Karpas-422 (cell line): Measurements from ENCODE around the gene PLA2G2E. TPM values are rescaled to one million over a fixed set of nuclear protein-coding genes. Genes with fewer than 3 reads are reported as not detected.

ENCODE experiments used
- DNase-seq: peaks from one replicate; pipeline ENCODE4 v3.0.0-alpha.2; 2015
- H2AFZ ChIP-seq: fragments of 200-600 bp; sonication (generic); 2 replicates; pipeline ENCODE4 v1.6.1; 2014; ENCODE audit warnings: antibody characterized with exemption, low read length, mixed read lengths
- H3K27ac ChIP-seq: fragments of 200-600 bp; sonication (generic); 2 replicates; pipeline ENCODE4 v1.5.1; 2014; ENCODE audit warnings: mild to moderate bottlenecking, low read length, moderate library complexity
- H3K27me3 ChIP-seq: fragments of 200-600 bp; sonication (generic); 2 replicates; pipeline ENCODE4 v1.6.1; 2014; ENCODE audit warnings: low read length, mixed read lengths
- H3K36me3 ChIP-seq: fragments of 200-600 bp; sonication (generic); 2 replicates; pipeline ENCODE4 v1.6.1; 2014; ENCODE audit warnings: low read length, mixed read lengths; ENCODE audit not compliant: insufficient read depth
- H3K4me1 ChIP-seq: fragments of 200-600 bp; sonication (generic); 2 replicates; pipeline ENCODE4 v1.6.1; 2014; ENCODE audit warnings: mild to moderate bottlenecking, low read length, mixed read lengths
- H3K4me2 ChIP-seq: fragments of 200-600 bp; sonication (generic); 2 replicates; pipeline ENCODE4 v1.6.1; 2014; ENCODE audit warnings: low read length, low read depth, mild to moderate bottlenecking; ENCODE audit not compliant: poor library complexity, severe bottlenecking
- H3K4me3 ChIP-seq: fragments of 200-600 bp; sonication (generic); 2 replicates; pipeline ENCODE4 v1.5.1; 2014; ENCODE audit warnings: mild to moderate bottlenecking, antibody characterized with exemption, low read length, mixed read lengths
- H3K79me2 ChIP-seq: fragments of 200-600 bp; sonication (generic); 2 replicates; pipeline ENCODE4 v1.6.1; 2014; ENCODE audit warnings: mild to moderate bottlenecking, low read length, mixed read lengths
- H3K9ac ChIP-seq: fragments of 200-600 bp; sonication (generic); 2 replicates; pipeline ENCODE4 v1.6.0; 2014; ENCODE audit warnings: low read length
- H3K9me2 ChIP-seq: fragments of 200-600 bp; sonication (generic), shearing (Covaris generic); replicated peaks from 2 replicates; pipeline ENCODE4 v1.6.0; 2014; ENCODE audit warnings: mild to moderate bottlenecking, low read length, moderate library complexity; ENCODE audit not compliant: insufficient read depth
- H3K9me3 ChIP-seq: fragments of 300-700, 200-600 bp; sonication (generic); 2 replicates; pipeline ENCODE4 v1.6.1; 2014; ENCODE audit warnings: low read length, mixed read lengths
- H4K20me1 ChIP-seq: fragments of 200-600 bp; sonication (generic); 2 replicates; pipeline ENCODE4 v1.6.1; 2014; ENCODE audit warnings: mild to moderate bottlenecking, antibody characterized with exemption, low read length, low read depth; ENCODE audit not compliant: insufficient read depth
- total RNA-seq: library from RNA; depleted of rRNA; stranded (reverse); fragments of >200 nt; shearing (Covaris generic); gene quantifications from 2 replicates; pipeline ENCODE4 v1.2.3, GENCODE V29; 2014; ENCODE audit warnings: low replicate concordance

Gene PLA2G2E
- total RNA-seq, 1 experiment from 2014 or later: not detected

DNA sequence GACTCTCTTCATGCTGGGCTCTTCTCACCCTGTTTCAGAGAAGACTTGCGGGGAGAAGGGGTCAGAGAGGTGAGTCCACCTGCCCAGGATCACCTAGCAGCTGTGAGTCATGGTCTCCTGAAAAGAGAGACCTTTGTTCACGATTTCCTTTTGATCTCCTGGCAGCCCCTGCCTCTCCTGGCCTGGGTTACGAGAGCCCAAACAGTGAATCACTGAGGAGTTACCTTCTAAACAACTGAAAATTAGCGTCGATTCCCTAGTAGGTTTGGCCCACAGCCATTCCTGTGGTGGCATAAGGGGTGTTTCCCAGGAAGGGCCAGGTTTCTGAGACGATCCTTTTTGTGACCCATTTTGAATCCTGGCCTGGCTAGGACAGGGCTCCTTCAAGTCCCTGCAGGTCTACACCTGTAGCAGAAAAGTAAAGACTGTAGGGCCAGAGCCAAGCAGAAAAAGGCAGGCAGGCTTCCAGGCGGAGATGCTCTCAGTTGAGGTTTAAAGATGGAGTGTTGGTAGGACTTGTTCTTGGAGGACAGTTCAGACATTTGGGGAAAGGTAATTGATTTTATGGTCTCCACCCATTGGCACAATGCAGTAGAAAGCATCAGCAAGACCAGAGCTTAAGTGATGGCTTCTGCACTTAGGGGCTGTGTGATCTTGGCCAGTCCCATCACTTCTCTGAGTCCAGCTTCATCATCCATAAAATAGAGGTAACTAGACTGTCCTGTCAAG, 2.1 kb upstream of the PLA2G2E start:
- Histone ChIP-seq H3K9me3 (no peaks in the 10 kb centered on the region), H3K27me3 (no peaks in the 10 kb centered on the region), H4K20me1 (no peaks in the 10 kb centered on the region), H3K79me2 (no peaks in the 10 kb centered on the region), H3K4me2 (no peak overlapping the region), H3K27ac (no peak overlapping the region), H3K9ac (no peak overlapping the region), H3K9me2 (no peaks in the 10 kb centered on the region), H3K4me3 (no peak overlapping the region), H2AFZ (no peak overlapping the region), H3K36me3 (no peaks in the 10 kb centered on the region), H3K4me1 (no peaks in the 10 kb centered on the region)
- no peak for DNase-seq

DNA sequence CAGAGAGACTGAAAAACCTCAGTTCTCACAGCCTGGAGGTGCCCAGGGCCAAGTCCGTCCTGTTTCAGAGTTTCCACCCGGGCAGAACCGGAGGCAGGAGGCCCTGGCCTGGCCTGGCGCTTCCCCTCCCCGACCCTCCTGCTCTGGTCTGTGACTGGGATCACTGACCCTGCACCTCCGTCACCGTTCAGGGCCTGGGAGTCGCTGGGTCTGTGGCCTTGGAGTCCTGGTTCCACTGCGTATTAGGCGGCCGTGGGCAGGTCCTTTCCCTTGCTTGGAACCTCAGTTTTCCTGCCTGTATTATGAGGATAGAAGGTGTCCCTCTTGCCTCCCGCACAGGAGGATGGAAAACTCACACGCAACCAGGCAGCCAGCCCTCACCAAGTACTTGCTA, 533 bp upstream of the PLA2G2E start:
- H3K4me1 ChIP-seq: no peaks in the 10 kb centered on the region
- H3K9ac ChIP-seq: no peak overlapping the region
- H3K4me3 ChIP-seq: no peak overlapping the region
- no peak overlapping the region for H2AFZ ChIP-seq
- DNase-seq: no peak
- H3K27me3 ChIP-seq: no peaks in the 10 kb centered on the region
- no peak overlapping the region for H3K27ac ChIP-seq
- H4K20me1 ChIP-seq: no peaks in the 10 kb centered on the region
- no peaks in the 10 kb centered on the region for H3K36me3 ChIP-seq
- H3K79me2 ChIP-seq: no peaks in the 10 kb centered on the region
- no peak overlapping the region for H3K4me2 ChIP-seq
- H3K9me2 ChIP-seq: no peaks in the 10 kb centered on the region
- H3K9me3 ChIP-seq: no peaks in the 10 kb centered on the region

- Histone ChIP-seq H3K4me2 (no peak overlapping the region), H3K27ac (no peak overlapping the region), H3K9me2 (no peaks in the 10 kb centered on the region), H4K20me1 (no peaks in the 10 kb centered on the region), H3K9me3 (no peaks in the 10 kb centered on the region), H3K36me3 (no peaks in the 10 kb centered on the region), H2AFZ (no peak overlapping the region), H3K9ac (no peak overlapping the region), H3K27me3 (no peaks in the 10 kb centered on the region), H3K79me2 (no peaks in the 10 kb centered on the region), H3K4me3 (no peak overlapping the region), H3K4me1 (no peaks in the 10 kb centered on the region)
- no peak for DNase-seq
These were observed 1.3 kb downstream of the PLA2G2E start for GRCh38 chr1:19922015-19922688.

GRCh38 chr1:19921310-19921709, 2.1 kb downstream of the PLA2G2E start:
- Histone ChIP-seq H3K27me3 (no peaks in the 10 kb centered on the region), H4K20me1 (no peaks in the 10 kb centered on the region), H3K9me3 (no peaks in the 10 kb centered on the region), H3K9me2 (no peaks in the 10 kb centered on the region), H3K4me2 (no peak overlapping the region), H2AFZ (no peak overlapping the region), H3K4me1 (no peaks in the 10 kb centered on the region), H3K36me3 (no peaks in the 10 kb centered on the region), H3K9ac (no peak overlapping the region), H3K27ac (no peak overlapping the region), H3K4me3 (no peak overlapping the region), H3K79me2 (no peaks in the 10 kb centered on the region)
- no peak for DNase-seq

GRCh38 chr1:19920132-19920710, 3.2 kb downstream of the PLA2G2E start:
- Histone ChIP-seq H3K4me1 (no peaks in the 10 kb centered on the region), H3K27ac (no peak overlapping the region), H3K9me2 (no peaks in the 10 kb centered on the region), H3K36me3 (no peaks in the 10 kb centered on the region), H2AFZ (no peak overlapping the region), H3K9ac (no peak overlapping the region), H3K4me2 (no peak overlapping the region), H3K9me3 (no peaks in the 10 kb centered on the region), H4K20me1 (no peaks in the 10 kb centered on the region), H3K79me2 (no peaks in the 10 kb centered on the region), H3K4me3 (no peak overlapping the region), H3K27me3 (no peaks in the 10 kb centered on the region)
- DNase-seq: no peak

GRCh38 chr1:19918057-19918456, 5.4 kb downstream of the PLA2G2E start:
- Histone ChIP-seq H3K4me1 (no peaks in the 10 kb centered on the region), H2AFZ (no peak overlapping the region), H3K27me3 (no peaks in the 10 kb centered on the region), H3K9me3 (no peaks in the 10 kb centered on the region), H3K79me2 (no peaks in the 10 kb centered on the region), H3K4me2 (no peak overlapping the region), H3K27ac (no peak overlapping the region), H3K9ac (no peak overlapping the region), H3K4me3 (no peak overlapping the region), H4K20me1 (no peaks in the 10 kb centered on the region), H3K9me2 (no peaks in the 10 kb centered on the region), H3K36me3 (no peaks in the 10 kb centered on the region)
- peak; percentile 93 for DNase-seq

- Histone ChIP-seq H2AFZ (no peak overlapping the region), H3K9ac (no peak overlapping the region), H3K9me3 (no peaks in the 10 kb centered on the region), H3K4me1 (no peaks in the 10 kb centered on the region), H3K4me3 (no peak overlapping the region), H3K36me3 (peaks cover 46% of the 10 kb centered on the region; the same call in 1 of the 2 replicates), H3K79me2 (no peaks in the 10 kb centered on the region), H3K27ac (no peak overlapping the region), H4K20me1 (no peaks in the 10 kb centered on the region), H3K4me2 (no peak overlapping the region), H3K9me2 (no peaks in the 10 kb centered on the region), H3K27me3 (no peaks in the 10 kb centered on the region)
- no peak for DNase-seq
These were observed 12.8 kb downstream of the PLA2G2E start for GRCh38 chr1:19910650-19911049.

DNA sequence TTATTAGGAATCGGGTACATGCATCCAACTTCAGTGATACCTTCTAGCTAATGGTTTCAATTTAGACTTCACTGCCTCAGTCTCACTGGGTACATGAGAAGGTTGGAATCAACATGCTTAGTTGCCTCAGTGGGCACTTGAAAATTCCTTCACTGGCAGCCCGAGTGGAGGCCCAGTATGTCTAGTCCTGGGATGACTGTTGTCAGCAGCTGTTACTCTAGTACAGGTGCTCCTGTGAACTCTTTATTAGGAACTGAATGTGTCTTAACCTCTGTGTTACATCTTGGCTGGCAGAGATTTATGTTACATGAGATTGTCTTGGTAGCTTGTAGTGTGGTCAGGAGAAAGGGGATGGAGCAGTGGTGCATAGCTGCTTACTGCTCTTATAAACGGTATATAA, 13.4 kb downstream of the PLA2G2E start:
- Histone ChIP-seq H3K9me3 (no peaks in the 10 kb centered on the region), H3K27me3 (no peaks in the 10 kb centered on the region), H3K79me2 (no peaks in the 10 kb centered on the region), H3K27ac (no peak overlapping the region), H3K36me3 (peaks cover 46% of the 10 kb centered on the region; the same call in 1 of the 2 replicates), H3K4me2 (no peak overlapping the region), H2AFZ (no peak overlapping the region), H3K9me2 (no peaks in the 10 kb centered on the region), H3K4me1 (no peaks in the 10 kb centered on the region), H4K20me1 (no peaks in the 10 kb centered on the region), H3K9ac (no peak overlapping the region), H3K4me3 (no peak overlapping the region)
- DNase-seq: no peak
